ENCODE data around the gene SYF2. TPM values are rescaled to one million over a fixed set of nuclear protein-coding genes. Genes with fewer than 3 reads are reported as not detected.

The SYF2 gene
- total and polyA plus RNA-seq, 2 of the 13 experiments (the other 11 are each of a cell fraction or from before 2014, with no cell fraction given), result 17.8 to 34.1 TPM

GRCh38 chr1:25247024-25247828 is 14.9 kb upstream of the SYF2 start, which contains the start of gene RSRP1 (continued):
- no peak for TF ChIP-seq JUND (CRISPR knock-in tag; IDR thresholded peaks at IDR 0.05)
- TF ChIP-seq TRAFD1 (CRISPR knock-in tag; IDR thresholded peaks at IDR 0.05; ENCODE audit: borderline replicate concordance), result 0 out of 2 replicates have a peak, but pooled peaks have one; percentile 77
- TF ChIP-seq KDM5B (CRISPR knock-in tag; IDR thresholded peaks at IDR 0.05; ENCODE audit: borderline replicate concordance), result peak; percentile 60; the same call in 1 of the 2 replicates
- TF ChIP-seq PAF1 (CRISPR knock-in tag; IDR thresholded peaks at IDR 0.05), result 0 out of 2 replicates have a peak, but pooled peaks have one; percentile 52
- TF ChIP-seq ZBTB20 (CRISPR knock-in tag; IDR thresholded peaks at IDR 0.05; ENCODE audit: borderline replicate concordance, low read depth), result 0 out of 2 replicates have a peak, but pooled peaks have one; percentile 4
- TF ChIP-seq IKZF5 (CRISPR knock-in tag; IDR thresholded peaks at IDR 0.05), result peak; percentile 95
- TF ChIP-seq ATF7 (IDR thresholded peaks at IDR 0.05), result no peak
- no peak; the same call in 1 of the 2 replicates for TF ChIP-seq ATF7 (CRISPR knock-in tag; IDR thresholded peaks at IDR 0.05)
- no peak; the same call in 1 of the 2 replicates for TF ChIP-seq ZHX2 (IDR thresholded peaks at IDR 0.05; ENCODE audit: low read depth)
- TF ChIP-seq ZHX2 (CRISPR knock-in tag; IDR thresholded peaks at IDR 0.05; ENCODE audit: borderline replicate concordance), result no peak
- no peak; the same call in 1 of the 2 replicates for TF ChIP-seq THRA (CRISPR knock-in tag; IDR thresholded peaks at IDR 0.05; ENCODE audit: borderline replicate concordance)
- TF ChIP-seq PREB (CRISPR knock-in tag; IDR thresholded peaks at IDR 0.05), result no peak
- no peak; the same call in 1 of the 2 replicates for TF ChIP-seq ELF4 (CRISPR knock-in tag; IDR thresholded peaks at IDR 0.05; ENCODE audit: borderline replicate concordance)
- peak; percentile 59 for TF ChIP-seq TFDP2 (CRISPR knock-in tag; IDR thresholded peaks at IDR 0.05)
- TF ChIP-seq ZFP62 (CRISPR knock-in tag; IDR thresholded peaks at IDR 0.05), result no peak

All from HepG2 (cell line).